Measurements from ENCODE around the gene HVCN1.

HVCN1 gene

DNA sequence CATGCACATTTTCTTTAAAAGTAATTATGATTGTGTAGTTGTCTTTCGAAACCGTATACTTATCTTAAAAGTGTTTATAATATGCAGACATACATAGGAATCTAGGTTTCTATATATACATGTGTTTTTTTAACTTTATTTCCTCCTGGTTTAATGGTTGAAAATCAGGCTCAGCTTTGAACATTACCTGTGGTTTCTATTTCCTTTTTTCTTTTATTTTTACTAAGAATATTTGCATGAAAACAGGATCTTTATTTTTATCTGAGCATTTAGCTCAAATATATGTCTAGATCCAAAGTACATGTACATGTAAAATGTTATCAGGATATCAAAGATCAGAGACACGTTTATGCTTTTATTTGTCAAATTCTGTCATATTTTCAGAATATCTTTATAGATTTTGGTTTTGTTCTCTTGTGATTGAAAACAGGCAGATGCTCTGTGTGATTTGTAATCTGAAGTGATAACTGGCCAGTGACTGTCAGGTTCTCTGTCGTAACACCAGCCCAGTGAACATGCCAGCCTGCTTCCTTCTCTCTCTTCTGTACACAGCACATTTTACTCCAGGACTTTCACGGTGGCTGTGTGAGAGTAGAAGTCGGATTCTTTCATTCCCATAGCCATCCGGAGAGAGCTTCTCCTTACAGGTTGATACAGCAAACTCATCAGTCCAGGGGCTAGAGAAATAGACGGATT is 61.3 kb downstream of the HVCN1 start (continued):
- TF ChIP-seq, protein P1, sequence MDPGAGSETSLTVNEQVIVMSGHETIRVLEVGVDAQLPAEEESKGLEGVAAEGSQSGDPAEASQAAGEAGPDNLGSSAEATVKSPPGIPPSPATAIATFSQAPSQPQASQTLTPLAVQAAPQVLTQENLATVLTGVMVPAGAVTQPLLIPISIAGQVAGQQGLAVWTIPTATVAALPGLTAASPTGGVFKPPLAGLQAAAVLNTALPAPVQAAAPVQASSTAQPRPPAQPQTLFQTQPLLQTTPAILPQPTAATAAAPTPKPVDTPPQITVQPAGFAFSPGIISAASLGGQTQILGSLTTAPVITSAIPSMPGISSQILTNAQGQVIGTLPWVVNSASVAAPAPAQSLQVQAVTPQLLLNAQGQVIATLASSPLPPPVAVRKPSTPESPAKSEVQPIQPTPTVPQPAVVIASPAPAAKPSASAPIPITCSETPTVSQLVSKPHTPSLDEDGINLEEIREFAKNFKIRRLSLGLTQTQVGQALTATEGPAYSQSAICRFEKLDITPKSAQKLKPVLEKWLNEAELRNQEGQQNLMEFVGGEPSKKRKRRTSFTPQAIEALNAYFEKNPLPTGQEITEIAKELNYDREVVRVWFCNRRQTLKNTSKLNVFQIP (CRISPR knock-in tag; IDR thresholded peaks at IDR 0.05; ENCODE audit: borderline replicate concordance, low read depth): no peak

DNA sequence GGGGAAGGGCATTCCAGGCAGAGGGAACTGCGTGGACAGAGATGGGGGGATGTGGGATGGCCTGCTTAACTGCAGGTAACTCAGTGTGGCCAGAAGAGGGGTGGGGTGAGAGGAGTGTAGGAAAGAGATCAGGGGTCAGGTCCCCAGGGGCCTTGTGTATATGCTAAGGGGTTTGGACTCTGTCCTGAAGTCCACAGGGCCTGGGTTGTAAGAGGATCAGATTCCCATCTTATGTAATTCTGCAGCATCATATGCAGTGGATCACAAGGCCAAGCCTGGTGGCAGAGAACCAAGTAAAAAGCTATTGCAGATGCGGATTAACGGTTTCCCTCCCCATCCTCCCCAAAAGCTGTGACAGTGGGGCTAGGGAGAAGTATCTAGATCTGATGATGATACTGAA is 66.3 kb downstream of the HVCN1 start:
- TF ChIP-seq TCF4 (CRISPR knock-in tag; IDR thresholded peaks at IDR 0.05; ENCODE audit: borderline replicate concordance) (no peak), ZNF70 (CRISPR knock-in tag; IDR thresholded peaks at IDR 0.05) (no peak), ZNF565 (CRISPR knock-in tag; conservative IDR thresholded peaks at IDR 0.05; ENCODE audit: low read depth) (no peak), PPARA (CRISPR knock-in tag; IDR thresholded peaks at IDR 0.05; ENCODE audit: borderline replicate concordance) (no peak), OSR1 (CRISPR knock-in tag; IDR thresholded peaks at IDR 0.05) (no peak), ESRRG (CRISPR knock-in tag; IDR thresholded peaks at IDR 0.05) (no peak), ARNTL (CRISPR knock-in tag; IDR thresholded peaks at IDR 0.05; ENCODE audit: borderline replicate concordance, low read depth) (no peak), BACH2 (CRISPR knock-in tag; IDR thresholded peaks at IDR 0.05; ENCODE audit: borderline replicate concordance) (no peak), RARB (CRISPR knock-in tag; IDR thresholded peaks at IDR 0.05) (no peak), SNAI2 (CRISPR knock-in tag; IDR thresholded peaks at IDR 0.05) (no peak), ZC3H10 (CRISPR knock-in tag; IDR thresholded peaks at IDR 0.05) (no peak), ZFP30 (CRISPR knock-in tag; IDR thresholded peaks at IDR 0.05) (no peak), CSDC2 (CRISPR knock-in tag; IDR thresholded peaks at IDR 0.05) (no peak)
- TF ChIP-seq, protein P1 (CRISPR knock-in tag; IDR thresholded peaks at IDR 0.05; ENCODE audit: borderline replicate concordance, low read depth): no peak
- TF ChIP-seq, protein P2, sequence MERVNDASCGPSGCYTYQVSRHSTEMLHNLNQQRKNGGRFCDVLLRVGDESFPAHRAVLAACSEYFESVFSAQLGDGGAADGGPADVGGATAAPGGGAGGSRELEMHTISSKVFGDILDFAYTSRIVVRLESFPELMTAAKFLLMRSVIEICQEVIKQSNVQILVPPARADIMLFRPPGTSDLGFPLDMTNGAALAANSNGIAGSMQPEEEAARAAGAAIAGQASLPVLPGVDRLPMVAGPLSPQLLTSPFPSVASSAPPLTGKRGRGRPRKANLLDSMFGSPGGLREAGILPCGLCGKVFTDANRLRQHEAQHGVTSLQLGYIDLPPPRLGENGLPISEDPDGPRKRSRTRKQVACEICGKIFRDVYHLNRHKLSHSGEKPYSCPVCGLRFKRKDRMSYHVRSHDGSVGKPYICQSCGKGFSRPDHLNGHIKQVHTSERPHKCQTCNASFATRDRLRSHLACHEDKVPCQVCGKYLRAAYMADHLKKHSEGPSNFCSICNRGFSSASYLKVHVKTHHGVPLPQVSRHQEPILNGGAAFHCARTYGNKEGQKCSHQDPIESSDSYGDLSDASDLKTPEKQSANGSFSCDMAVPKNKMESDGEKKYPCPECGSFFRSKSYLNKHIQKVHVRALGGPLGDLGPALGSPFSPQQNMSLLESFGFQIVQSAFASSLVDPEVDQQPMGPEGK (CRISPR knock-in tag; IDR thresholded peaks at IDR 0.05; ENCODE audit: borderline replicate concordance): no peak
- TF ChIP-seq, protein P3, sequence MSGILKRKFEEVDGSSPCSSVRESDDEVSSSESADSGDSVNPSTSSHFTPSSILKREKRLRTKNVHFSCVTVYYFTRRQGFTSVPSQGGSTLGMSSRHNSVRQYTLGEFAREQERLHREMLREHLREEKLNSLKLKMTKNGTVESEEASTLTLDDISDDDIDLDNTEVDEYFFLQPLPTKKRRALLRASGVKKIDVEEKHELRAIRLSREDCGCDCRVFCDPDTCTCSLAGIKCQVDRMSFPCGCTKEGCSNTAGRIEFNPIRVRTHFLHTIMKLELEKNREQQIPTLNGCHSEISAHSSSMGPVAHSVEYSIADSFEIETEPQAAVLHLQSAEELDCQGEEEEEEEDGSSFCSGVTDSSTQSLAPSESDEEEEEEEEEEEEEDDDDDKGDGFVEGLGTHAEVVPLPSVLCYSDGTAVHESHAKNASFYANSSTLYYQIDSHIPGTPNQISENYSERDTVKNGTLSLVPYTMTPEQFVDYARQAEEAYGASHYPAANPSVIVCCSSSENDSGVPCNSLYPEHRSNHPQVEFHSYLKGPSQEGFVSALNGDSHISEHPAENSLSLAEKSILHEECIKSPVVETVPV (CRISPR knock-in tag; IDR thresholded peaks at IDR 0.05): no peak
- ATAC-seq: no peak

DNA sequence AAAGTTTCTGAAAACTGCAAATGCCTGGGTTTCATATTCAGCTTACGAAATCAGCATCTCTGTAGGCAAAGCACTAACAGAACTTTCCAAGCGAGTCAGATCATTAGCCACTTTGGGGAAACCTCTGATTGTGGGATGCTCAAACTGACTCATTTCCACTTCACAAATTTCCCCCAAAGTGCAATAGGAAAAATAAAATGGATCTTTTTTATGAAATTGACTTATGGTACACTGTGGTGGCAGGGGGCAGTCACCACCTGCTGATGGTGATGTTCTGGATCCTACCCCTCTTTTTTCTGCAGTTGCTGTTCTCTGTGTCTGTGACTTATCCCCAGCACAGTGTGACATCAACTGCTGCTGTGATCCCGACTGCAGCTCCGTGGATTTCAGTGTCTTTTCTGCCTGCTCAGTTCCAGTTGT is 69.4 kb downstream of the HVCN1 start:
- TF ChIP-seq TOX (CRISPR knock-in tag; IDR thresholded peaks at IDR 0.05; ENCODE audit: borderline replicate concordance) (no peak), PPARA (CRISPR knock-in tag; IDR thresholded peaks at IDR 0.05; ENCODE audit: borderline replicate concordance) (no peak), SNAI2 (CRISPR knock-in tag; IDR thresholded peaks at IDR 0.05) (no peak), GLIS3 (CRISPR knock-in tag; IDR thresholded peaks at IDR 0.05) (no peak), BACH2 (CRISPR knock-in tag; IDR thresholded peaks at IDR 0.05; ENCODE audit: borderline replicate concordance) (no peak)
- TF ChIP-seq, protein P1 (CRISPR knock-in tag; IDR thresholded peaks at IDR 0.05; ENCODE audit: borderline replicate concordance, low read depth): no peak
- no peak for ATAC-seq

DNA sequence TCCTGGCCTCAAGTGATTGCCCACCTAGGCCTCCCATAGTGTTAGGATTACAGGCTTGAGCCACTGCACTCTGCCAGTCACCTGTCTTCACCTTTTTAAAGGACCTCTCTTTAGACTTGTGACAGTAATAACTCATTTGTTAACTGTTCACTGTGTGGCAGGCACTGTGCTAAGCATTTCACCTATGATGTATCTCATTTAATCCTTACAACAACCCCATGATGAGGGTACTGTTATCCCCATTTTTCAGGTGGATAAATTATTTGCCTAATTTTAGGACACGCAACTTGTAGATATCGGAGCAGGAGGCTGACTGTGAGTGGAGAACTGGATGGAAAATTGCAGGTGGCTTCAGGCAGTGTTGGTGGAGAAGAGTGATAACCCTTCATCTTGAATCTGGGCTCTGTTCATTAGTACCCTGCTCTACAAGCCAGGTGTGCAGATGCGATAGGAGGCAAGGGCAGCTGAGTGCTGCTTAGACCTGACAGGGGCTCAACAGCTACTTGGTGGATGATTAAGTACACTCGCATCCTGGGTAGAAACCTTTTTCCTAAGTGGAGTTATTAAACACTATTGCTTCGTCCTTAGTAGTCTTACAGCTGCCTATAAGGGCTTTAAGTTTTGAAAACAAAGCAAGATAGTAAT is 72.3 kb downstream of the HVCN1 start:
- no peak for ATAC-seq
- TF ChIP-seq ZFP30 (CRISPR knock-in tag; IDR thresholded peaks at IDR 0.05) (no peak), ZNF8 (CRISPR knock-in tag; IDR thresholded peaks at IDR 0.05) (no peak), PPARA (CRISPR knock-in tag; IDR thresholded peaks at IDR 0.05; ENCODE audit: borderline replicate concordance) (no peak), TCF4 (CRISPR knock-in tag; IDR thresholded peaks at IDR 0.05; ENCODE audit: borderline replicate concordance) (no peak), SNAI2 (CRISPR knock-in tag; IDR thresholded peaks at IDR 0.05) (no peak), ESRRG (CRISPR knock-in tag; IDR thresholded peaks at IDR 0.05) (no peak), GLIS3 (CRISPR knock-in tag; IDR thresholded peaks at IDR 0.05) (no peak), ZNF565 (CRISPR knock-in tag; conservative IDR thresholded peaks at IDR 0.05; ENCODE audit: low read depth) (no peak), OSR1 (CRISPR knock-in tag; IDR thresholded peaks at IDR 0.05) (no peak), ISL1 (CRISPR knock-in tag; IDR thresholded peaks at IDR 0.05) (no peak), BACH2 (CRISPR knock-in tag; IDR thresholded peaks at IDR 0.05; ENCODE audit: borderline replicate concordance) (no peak), ARNTL (CRISPR knock-in tag; IDR thresholded peaks at IDR 0.05; ENCODE audit: borderline replicate concordance, low read depth) (no peak), ZFP3 (CRISPR knock-in tag; IDR thresholded peaks at IDR 0.05) (no peak), RARB (CRISPR knock-in tag; IDR thresholded peaks at IDR 0.05) (no peak), CSDC2 (CRISPR knock-in tag; IDR thresholded peaks at IDR 0.05) (no peak), ZC3H10 (CRISPR knock-in tag; IDR thresholded peaks at IDR 0.05) (no peak)
- TF ChIP-seq, protein P2 (CRISPR knock-in tag; IDR thresholded peaks at IDR 0.05; ENCODE audit: borderline replicate concordance): no peak

Data from SK-N-SH treated with all-trans-retinoic acid at 6 μM for 48 hours (cell line).